ENCODE results near the gene HIGD2A.

The HIGD2A gene

GRCh38 chr5:176418251-176418650 is 29.7 kb downstream of the HIGD2A start:
- no peak for DNase-seq

- no peak for DNase-seq
Measured at GRCh38 chr5:176420086-176420485, 31.5 kb downstream of the HIGD2A start.

DNA sequence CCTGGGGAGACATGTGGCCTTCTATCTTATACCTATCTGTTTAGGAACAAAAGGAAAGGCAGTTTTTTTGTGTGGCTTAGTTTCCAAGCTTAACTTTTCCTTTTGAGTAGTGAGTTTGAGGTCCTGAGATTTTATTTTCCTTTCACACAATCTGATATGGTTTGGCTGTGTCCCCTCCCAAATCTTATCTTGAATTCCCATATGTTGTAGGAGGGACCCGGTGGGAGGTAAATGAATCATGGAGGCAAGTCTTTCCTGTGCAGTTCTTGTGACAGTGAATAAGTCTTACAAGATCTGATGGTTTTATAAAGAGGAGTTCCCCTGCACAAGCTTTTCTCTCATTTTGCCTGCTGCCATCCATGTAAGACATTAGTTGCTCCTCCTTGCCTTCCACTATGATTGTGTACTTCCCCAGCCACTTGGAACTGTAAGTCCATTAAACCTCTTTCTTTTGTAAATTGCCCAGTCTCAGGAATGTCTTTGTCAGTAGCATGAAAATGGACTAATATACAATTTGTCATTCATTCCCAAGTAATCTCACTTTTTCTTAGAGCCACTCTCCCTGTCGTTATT is 32.5 kb downstream of the HIGD2A start:
- no peak for DNase-seq

GRCh38 chr5:176424181-176424580 is 35.6 kb downstream of the HIGD2A start:
- DNase-seq: no peak

- DNase-seq: no peak
Measured at GRCh38 chr5:176425138-176425537, 36.6 kb downstream of the HIGD2A start.

DNA sequence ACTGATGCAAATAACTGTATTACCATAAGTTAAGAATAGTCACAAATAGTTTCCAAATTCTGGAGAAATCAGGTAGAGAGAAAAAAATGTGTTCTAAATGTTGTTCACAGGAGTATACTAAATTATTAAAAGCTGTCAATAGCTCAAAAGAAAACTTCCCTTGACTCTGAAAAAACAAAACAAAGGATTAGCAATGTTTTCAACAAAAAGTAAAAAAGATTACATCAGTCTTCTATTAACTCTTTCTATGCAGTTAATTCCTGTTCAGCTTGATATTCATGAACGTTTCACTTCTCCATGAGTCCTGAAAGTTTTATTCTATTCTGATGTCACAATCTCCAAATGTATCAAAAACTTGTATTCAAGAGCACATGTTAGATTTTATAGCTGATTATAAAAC is 37.2 kb downstream of the HIGD2A start:
- DNase-seq: no peak

DNA sequence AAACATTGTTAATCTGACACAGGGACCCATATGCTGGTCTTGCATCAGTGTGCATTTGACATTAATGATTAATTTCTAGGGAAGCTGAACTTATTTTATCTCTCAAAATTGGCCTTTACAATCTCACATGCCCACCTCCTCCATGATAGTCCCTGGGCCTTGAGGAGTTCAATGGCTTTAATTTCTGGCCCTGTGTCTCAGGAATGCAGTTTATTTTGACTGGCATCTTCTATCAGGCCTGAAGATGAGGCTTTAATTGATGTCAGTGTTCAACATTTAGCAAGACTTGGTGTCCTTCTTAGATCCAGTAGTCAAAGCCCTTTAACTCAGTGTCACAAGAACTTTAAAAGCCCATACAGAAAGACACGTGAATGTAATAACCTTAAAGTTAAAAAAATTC is 38.3 kb downstream of the HIGD2A start:
- DNase-seq: no peak

- no peak for DNase-seq
Measured at GRCh38 chr5:176427971-176428370, 39.4 kb downstream of the HIGD2A start.

- DNase-seq: no peak
Measured at GRCh38 chr5:176429972-176430371, 41.4 kb downstream of the HIGD2A start.

DNA sequence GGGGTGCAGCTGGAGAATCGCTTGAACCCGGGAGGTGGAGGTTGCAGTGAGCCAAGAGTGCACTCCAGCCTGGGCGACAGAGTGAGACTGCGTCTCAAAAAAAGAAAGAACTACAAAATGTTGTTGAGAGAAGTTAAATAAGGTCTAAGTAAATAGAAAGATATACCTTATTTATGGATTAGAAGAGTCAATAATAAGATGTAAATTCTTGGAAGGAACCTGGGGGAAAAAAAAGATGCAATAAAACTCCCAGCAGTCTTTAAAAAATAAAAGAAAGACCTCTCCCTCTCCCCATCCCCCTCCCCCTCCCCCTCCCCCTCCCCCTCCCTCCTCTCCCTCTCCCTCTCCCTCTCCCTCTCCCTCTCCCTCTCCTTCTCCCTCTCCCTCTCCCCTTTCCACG is 44.2 kb downstream of the HIGD2A start:
- no peak for DNase-seq

GRCh38 chr5:176436656-176437055 is 48.1 kb downstream of the HIGD2A start:
- DNase-seq: peak; percentile 50

GRCh38 chr5:176438959-176439757 is 50.6 kb downstream of the HIGD2A start:
- DNase-seq: no peak

Data from activated CD4-positive, alpha-beta T cell treated with anti-CD3 and anti-CD28 coated beads, Interleukin-2, Interleukin-6, amounts not matched to agents 100 ng/mL and 50 ng/mL, durations not matched to agents 16 hours and 8 hours (primary cell).